Measurements from ENCODE around the gene HDAC4. TPM values are rescaled to one million over a fixed set of nuclear protein-coding genes. Genes with fewer than 3 reads are reported as not detected.

HDAC4 gene
- total and polyA plus RNA-seq, 2 of the 8 experiments (the other 6 are each of a cell fraction or from before 2014, with no cell fraction given), result 15.4 to 31.5 TPM

- no peak overlapping the region for H3K9ac ChIP-seq (replicated peaks in 1 of 4; ENCODE audit: extremely low read depth in 1 of 4, low read depth in 3 of 4, low read length in 3 of 4)
- H3K4me1 ChIP-seq (replicated peaks in 1 of 4; ENCODE audit: control insufficient read depth in 3 of 4, insufficient read depth in 4 of 4, low read length in 3 of 4), result peaks cover 0 to 4% (median under 1%) of the 10 kb centered on the region in 4 experiments; a peak in 2 of 7 replicates
- H3K79me2 ChIP-seq (ENCODE audit: control insufficient read depth in 1 of 2, insufficient read depth in 2 of 2, low read length in 2 of 2), result no peaks in the 10 kb centered on the region; a peak in 2 of 4 replicates
- no peak overlapping the region for H4K5ac ChIP-seq (ENCODE audit: insufficient read length, low read depth, low read length)
- peaks cover 4 to 11% of the 10 kb centered on the region in 2 experiments for H3K9me3 ChIP-seq (ENCODE audit: insufficient read depth in 2 of 2, low read depth in 1 of 2, low read length in 1 of 2)
- H3K27ac ChIP-seq (ENCODE audit: low read depth, low read length), result 0 out of 2 replicates have a peak overlapping the region, but pooled peaks have one; percentile 24
- H3K79me1 ChIP-seq (ENCODE audit: low read depth, low read length), result 0 out of 2 replicates have a peak, but pooled peaks cover 5% of the 10 kb centered on the region
- H2AFZ ChIP-seq (ENCODE audit: low read length), result no peak overlapping the region
- H2BK5ac ChIP-seq (ENCODE audit: low read depth, low read length), result 0 out of 2 replicates have a peak overlapping the region, but pooled peaks have one; percentile 24
- peak in 1 of 2 experiments; percentile 39 for DNase-seq (ENCODE audit: low read depth in 1 of 2, low spot score in 2 of 2)
- no peak overlapping the region for H3K56ac ChIP-seq (replicated peaks; ENCODE audit: insufficient read length, low read depth, low read length)
- no peak overlapping the region for H3K4ac ChIP-seq (replicated peaks; ENCODE audit: insufficient read length, low read depth, low read length)
- ChIA-PET CTCF (ENCODE audit: partially characterized antibody) (interaction anchor here (1.0 to 2.1 kb wide), 6 partner anchors 10 to 182 kb away, joined by 3 to 7 read pairs (median 4); no protein-coding TSS in a partner anchor), POLR2A (ENCODE audit: partially characterized antibody) (no interaction called here)
- no peak overlapping the region for H2BK120ac ChIP-seq (replicated peaks; ENCODE audit: low read depth, low read length)
- H3K4me3 ChIP-seq (ENCODE audit: extremely low read depth in 1 of 4, insufficient read depth in 2 of 4, low read depth in 3 of 4, low read length in 4 of 4), result no peak overlapping the region
- no peak overlapping the region for H2BK12ac ChIP-seq (ENCODE audit: low read depth, low read length)
- no peak overlapping the region for H2BK20ac ChIP-seq (ENCODE audit: low read length)
- no peak overlapping the region for H2BK15ac ChIP-seq (ENCODE audit: low read length)
- H3K27me3 ChIP-seq (replicated peaks in 1 of 4; ENCODE audit: control insufficient read depth in 3 of 4, extremely low read depth in 1 of 4, insufficient read depth in 3 of 4, low read length in 3 of 4), result no peaks in the 10 kb centered on the region
- H3K23me2 ChIP-seq (ENCODE audit: low read depth, low read length), result no peaks in the 10 kb centered on the region
- no peak for FAIRE-seq
- no peak overlapping the region for H4K91ac ChIP-seq (replicated peaks; ENCODE audit: insufficient read length, low read length)
- H3K14ac ChIP-seq (ENCODE audit: insufficient read length), result no peak overlapping the region
- no peak overlapping the region for H3K4me2 ChIP-seq (ENCODE audit: insufficient read depth in 1 of 2, low read depth in 2 of 2, low read length in 2 of 2)
- peaks cover 0 to 13% (median 8%) of the 10 kb centered on the region in 4 experiments; a peak in 7 of 8 replicates for H3K36me3 ChIP-seq (ENCODE audit: control insufficient read depth in 2 of 4, insufficient read depth in 4 of 4, low read length in 3 of 4)
- no peak overlapping the region for H3K18ac ChIP-seq (ENCODE audit: extremely low read depth, low read length)
- no peak overlapping the region for H2AK5ac ChIP-seq (ENCODE audit: low read depth, low read length)
- peak overlapping the region; percentile 7; the same call in 1 of the 2 replicates for H4K8ac ChIP-seq (ENCODE audit: extremely low read depth, insufficient read depth, low read length)
- no peak overlapping the region for H3K23ac ChIP-seq (ENCODE audit: insufficient read length)
- H4K20me1 ChIP-seq (replicated peaks in 1 of 2; ENCODE audit: control insufficient read depth in 1 of 2, insufficient read depth in 2 of 2, low read length in 2 of 2), result peaks cover 2 to 14% of the 10 kb centered on the region in 2 experiments
- 94% methylated on average over 14 of the region's 15 CpGs; no CpG with 5 or more reads in 1 of the 2 experiments for WGBS, 2 experiments (ENCODE audit: extremely low coverage in 1 of 2, insufficient coverage in 1 of 2, insufficient read length in 1 of 2, insufficient replicate concordance in 2 of 2, low coverage in 1 of 2, low lambda C conversion rate in 2 of 2, missing lambda C conversion rate in 1 of 2)
- TF ChIP-seq HDAC6 (IDR thresholded peaks at IDR 0.05; ENCODE audit: low read depth, low read length) (no peak), NANOG (IDR thresholded peaks at IDR 0.05; ENCODE audit: insufficient read depth, low read depth, low read length, poor library complexity, severe bottlenecking) (no peak), SIX5 (IDR thresholded peaks at IDR 0.05; ENCODE audit: low read depth, low read length) (no peak), BCL11A (IDR thresholded peaks at IDR 0.05; ENCODE audit: low read depth in 2 of 2, low read length in 2 of 2) (no peak), NRF1 (IDR thresholded peaks at IDR 0.05; ENCODE audit: low read depth, low read length) (no peak), BACH1 (IDR thresholded peaks at IDR 0.05; ENCODE audit: low read length) (no peak), HDAC2 (IDR thresholded peaks at IDR 0.05; ENCODE audit: borderline replicate concordance in 1 of 2, low read depth in 2 of 2, low read length in 2 of 2) (no peak), TEAD4 (IDR thresholded peaks at IDR 0.05; ENCODE audit: low read depth, low read length) (no peak), SP2 (IDR thresholded peaks at IDR 0.05; ENCODE audit: low read length) (no peak), PHF8 (conservative IDR thresholded peaks at IDR 0.05; ENCODE audit: low read depth, low read length) (no peak), GABPA (IDR thresholded peaks at IDR 0.05; ENCODE audit: borderline replicate concordance, insufficient read depth, low read length) (no peak)
Measured at GRCh38 chr2:239190921-239191885, 209.6 kb downstream of the HDAC4 start.

Measured in H1 (cell line).